Measurements from ENCODE around the gene ARHGAP10. TPM values are rescaled to one million over a fixed set of nuclear protein-coding genes. Genes with fewer than 3 reads are reported as not detected.

ARHGAP10 gene
- total RNA-seq, 1 experiment from 2014 or later = 4.8 TPM

GRCh38 chr4:147964266-147964880 is 232.5 kb downstream of the ARHGAP10 start:
- Histone ChIP-seq H3K4me1 (ENCODE audit: insufficient read depth, low read length, poor library complexity, severe bottlenecking) (peaks cover 8% of the 10 kb centered on the region), H3K9me3 (ENCODE audit: low read depth, low read length, poor library complexity, severe bottlenecking) (no peaks in the 10 kb centered on the region), H3K27ac (ENCODE audit: low read depth, low read length, poor library complexity, severe bottlenecking) (no peak overlapping the region), H3K27me3 (replicated peaks; ENCODE audit: insufficient read depth, low read depth, low read length, poor library complexity) (no peaks in the 10 kb centered on the region), H3K4me3 (ENCODE audit: low read depth, low read length, poor library complexity, severe bottlenecking) (no peak overlapping the region), H3K36me3 (ENCODE audit: insufficient read depth, low read length, poor library complexity, severe bottlenecking) (no peaks in the 10 kb centered on the region)
- ChIA-PET POLR2A (ENCODE audit: low non-redundant PET) (no interaction called here), CTCF (no interaction called here)
- no peak for DNase-seq (ENCODE audit: low spot score)
- no TSS peak for BruUV-seq (replicated peaks)
- TF ChIP-seq CTCF (conservative IDR thresholded peaks at IDR 0.05; ENCODE audit: low read depth, low read length) = no peak
- no peak for TF ChIP-seq EZH2 (IDR thresholded peaks at IDR 0.05; ENCODE audit: borderline replicate concordance, low read depth, low read length, poor library complexity, severe bottlenecking)
- intact Hi-C loops (cut with micrococcal nuclease; ENCODE audit: unreplicated experiment) = no loop called here

- peaks cover 14% of the 10 kb centered on the region for H3K4me1 ChIP-seq (ENCODE audit: insufficient read depth, low read length, poor library complexity, severe bottlenecking)
- no peak for TF ChIP-seq CTCF (conservative IDR thresholded peaks at IDR 0.05; ENCODE audit: low read depth, low read length)
- no peak for TF ChIP-seq EZH2 (IDR thresholded peaks at IDR 0.05; ENCODE audit: borderline replicate concordance, low read depth, low read length, poor library complexity, severe bottlenecking)
- no peaks in the 10 kb centered on the region for H3K36me3 ChIP-seq (ENCODE audit: insufficient read depth, low read length, poor library complexity, severe bottlenecking)
- H3K4me3 ChIP-seq (ENCODE audit: low read depth, low read length, poor library complexity, severe bottlenecking) = no peak overlapping the region
- ChIA-PET CTCF (no interaction called here), POLR2A (ENCODE audit: low non-redundant PET) (no interaction called here)
- DNase-seq (ENCODE audit: low spot score) = no peak
- no TSS peak for BruUV-seq (replicated peaks)
- H3K9me3 ChIP-seq (ENCODE audit: low read depth, low read length, poor library complexity, severe bottlenecking) = no peaks in the 10 kb centered on the region
- intact Hi-C loops (cut with micrococcal nuclease; ENCODE audit: unreplicated experiment) = no loop called here
- no peak overlapping the region for H3K27ac ChIP-seq (ENCODE audit: low read depth, low read length, poor library complexity, severe bottlenecking)
- H3K27me3 ChIP-seq (replicated peaks; ENCODE audit: insufficient read depth, low read depth, low read length, poor library complexity) = no peaks in the 10 kb centered on the region
Measured at GRCh38 chr4:147965056-147965455, 233.2 kb downstream of the ARHGAP10 start.

- Histone ChIP-seq H3K36me3 (ENCODE audit: insufficient read depth, low read length, poor library complexity, severe bottlenecking) (no peaks in the 10 kb centered on the region), H3K4me1 (ENCODE audit: insufficient read depth, low read length, poor library complexity, severe bottlenecking) (peaks cover 14% of the 10 kb centered on the region), H3K4me3 (ENCODE audit: low read depth, low read length, poor library complexity, severe bottlenecking) (no peak overlapping the region), H3K27me3 (replicated peaks; ENCODE audit: insufficient read depth, low read depth, low read length, poor library complexity) (no peaks in the 10 kb centered on the region), H3K9me3 (ENCODE audit: low read depth, low read length, poor library complexity, severe bottlenecking) (no peaks in the 10 kb centered on the region), H3K27ac (ENCODE audit: low read depth, low read length, poor library complexity, severe bottlenecking) (no peak overlapping the region)
- no peak for DNase-seq (ENCODE audit: low spot score)
- CTCF ChIA-PET = no interaction called here
- POLR2A ChIA-PET (ENCODE audit: low non-redundant PET) = no interaction called here
- intact Hi-C loops (cut with micrococcal nuclease; ENCODE audit: unreplicated experiment) = no loop called here
- TF ChIP-seq EZH2 (IDR thresholded peaks at IDR 0.05; ENCODE audit: borderline replicate concordance, low read depth, low read length, poor library complexity, severe bottlenecking) (no peak), CTCF (conservative IDR thresholded peaks at IDR 0.05; ENCODE audit: low read depth, low read length) (no peak)
- no TSS peak for BruUV-seq (replicated peaks)
Measured at GRCh38 chr4:147965873-147966272, 234.0 kb downstream of the ARHGAP10 start.

Measured in A673 (cell line).